Esophagus squamous epithelium (tissue), 4 donors: ENCODE data around the gene FCRL4.

Experiments used
- POLR2A ChIP-seq, 4 donors: fragments of 450-650 bp; IDR thresholded peaks; one replicate each; pipeline ENCODE4 v1.6.1; 2017; ENCODE audit warnings: antibody characterized with exemption in 4 of 4, mild to moderate bottlenecking in 4 of 4, moderate library complexity in 3 of 4
- TF ChIP-seq, protein P1 (sequence below), 6 experiments: fragments of 450-650 bp in 4 of 6; fragments of 200-600 bp in 2 of 6; sonication (generic) in 2 of 6; IDR thresholded peaks; one replicate each; pipeline ENCODE4 v1.5.1; 2016 to 2019; ENCODE audit warnings: antibody characterized with exemption in 6 of 6, mild to moderate bottlenecking in 4 of 6, moderate library complexity in 4 of 6

DNA sequence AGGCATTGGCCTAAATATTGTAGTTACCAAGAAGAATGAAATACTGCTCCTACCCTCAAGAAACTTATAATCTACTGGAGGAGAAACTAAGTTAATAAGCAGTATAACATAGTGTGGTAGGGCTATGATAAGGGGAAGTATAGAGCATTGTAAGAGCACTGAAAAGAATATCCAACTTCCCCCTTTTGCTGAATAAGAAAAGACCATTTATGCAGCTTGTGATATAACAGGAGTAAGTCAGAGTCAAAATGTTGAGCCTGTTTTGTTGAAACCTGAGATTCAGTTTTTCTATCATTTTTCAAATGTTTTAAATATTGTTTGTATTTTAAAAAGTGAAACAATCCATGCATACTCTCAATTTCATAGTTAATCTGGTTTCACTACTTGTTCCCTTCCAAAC, 48.3 kb upstream of the FCRL4 start:
- TF ChIP-seq, protein P1, sequence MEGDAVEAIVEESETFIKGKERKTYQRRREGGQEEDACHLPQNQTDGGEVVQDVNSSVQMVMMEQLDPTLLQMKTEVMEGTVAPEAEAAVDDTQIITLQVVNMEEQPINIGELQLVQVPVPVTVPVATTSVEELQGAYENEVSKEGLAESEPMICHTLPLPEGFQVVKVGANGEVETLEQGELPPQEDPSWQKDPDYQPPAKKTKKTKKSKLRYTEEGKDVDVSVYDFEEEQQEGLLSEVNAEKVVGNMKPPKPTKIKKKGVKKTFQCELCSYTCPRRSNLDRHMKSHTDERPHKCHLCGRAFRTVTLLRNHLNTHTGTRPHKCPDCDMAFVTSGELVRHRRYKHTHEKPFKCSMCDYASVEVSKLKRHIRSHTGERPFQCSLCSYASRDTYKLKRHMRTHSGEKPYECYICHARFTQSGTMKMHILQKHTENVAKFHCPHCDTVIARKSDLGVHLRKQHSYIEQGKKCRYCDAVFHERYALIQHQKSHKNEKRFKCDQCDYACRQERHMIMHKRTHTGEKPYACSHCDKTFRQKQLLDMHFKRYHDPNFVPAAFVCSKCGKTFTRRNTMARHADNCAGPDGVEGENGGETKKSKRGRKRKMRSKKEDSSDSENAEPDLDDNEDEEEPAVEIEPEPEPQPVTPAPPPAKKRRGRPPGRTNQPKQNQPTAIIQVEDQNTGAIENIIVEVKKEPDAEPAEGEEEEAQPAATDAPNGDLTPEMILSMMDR (IDR thresholded peaks at IDR 0.05): no peak
- no peak for TF ChIP-seq POLR2A (IDR thresholded peaks at IDR 0.05)
